Smooth muscle cell (in vitro differentiated cells): ENCODE measurements around the gene UBALD2. TPM values are rescaled to one million over a fixed set of nuclear protein-coding genes. Genes with fewer than 3 reads are reported as not detected.

Experiments used
- DNase-seq: peaks from one replicate; lab custom pipeline; 2025; ENCODE audit not compliant: unreplicated experiment; lab: John Stamatoyannopoulos, UW
- H2AFZ ChIP-seq: fragments of 200-600 bp; sonication (generic); 2 replicates; pipeline ENCODE4 v1.6.0; 2016; ENCODE audit warnings: antibody characterized with exemption, low read depth, mild to moderate bottlenecking
- H3F3A ChIP-seq: fragments of 200-600 bp; sonication (generic); 2 replicates; pipeline ENCODE4 v1.6.0; 2017; ENCODE audit warnings: antibody characterized with exemption, low read depth
- H3K27ac ChIP-seq: fragments of 200-600 bp; sonication (generic); 2 replicates; pipeline ENCODE4 v1.5.1; 2016; ENCODE audit warnings: low read depth, mild to moderate bottlenecking
- H3K27me3 ChIP-seq: fragments of 200-600 bp; sonication (generic); 2 replicates; pipeline ENCODE4 v1.6.1; 2016; ENCODE audit warnings: low read depth, mild to moderate bottlenecking
- H3K36me3 ChIP-seq: fragments of 200-600 bp; sonication (generic); 2 replicates; pipeline ENCODE4 v1.5.1; 2016; ENCODE audit warnings: low read depth
- H3K4me1 ChIP-seq: fragments of 200-600 bp; sonication (generic); 2 replicates; pipeline ENCODE4 v1.5.1; 2016; ENCODE audit warnings: low read depth
- H3K4me2 ChIP-seq: fragments of 200-600 bp; sonication (generic); 2 replicates; pipeline ENCODE4 v1.6.0; 2016; ENCODE audit warnings: mild to moderate bottlenecking
- H3K4me3 ChIP-seq: fragments of 200-600 bp; sonication (generic); 2 replicates; pipeline ENCODE4 v1.5.1; 2016; ENCODE audit warnings: mild to moderate bottlenecking
- H3K79me2 ChIP-seq: fragments of 200-600 bp; sonication (generic); 2 replicates; pipeline ENCODE4 v1.6.0; 2016; ENCODE audit warnings: low read depth, mild to moderate bottlenecking
- H3K9ac ChIP-seq: fragments of 200-600 bp; sonication (generic); 2 replicates; pipeline ENCODE4 v1.6.0; 2016; ENCODE audit warnings: low read depth
- H3K9me3 ChIP-seq: fragments of 200-600 bp; sonication (generic); replicated peaks from 2 replicates; pipeline ENCODE4 v1.5.1; 2016; ENCODE audit warnings: low read depth
- H4K20me1 ChIP-seq: fragments of 200-600 bp; sonication (generic); 2 replicates; pipeline ENCODE4 v1.6.0; 2016; ENCODE audit warnings: low read depth
- CTCF ChIP-seq: fragments of 200-600 bp; sonication (generic); IDR thresholded peaks from 2 replicates; pipeline ENCODE4 v1.5.1; 2017; ENCODE audit warnings: borderline replicate concordance, mild to moderate bottlenecking, antibody characterized with exemption; ENCODE audit not compliant: insufficient read depth, poor library complexity, severe bottlenecking
- WGBS: methylation state at CpG from one replicate; pipeline ENCODE4 v1.1.7; 2016; ENCODE audit warnings: low lambda C conversion rate; 5-methylcytosine and 5-hydroxymethylcytosine counted together
- polyA plus RNA-seq: library from polyadenylated mRNA; unstranded; fragments of >200 nt; fragmentation: Nextera tagmentation; extraction: Ambion mirVana; gene quantifications from 2 replicates; pipeline ENCODE4 v1.2.1, GENCODE V29; 2016
- small RNA-seq: library from RNA; depleted of rRNA; stranded (forward); fragments of <200 nt; gene quantifications from one replicate; pipeline ENCODE3, GENCODE V24; 2014
- total RNA-seq: library from RNA; depleted of rRNA; stranded (reverse); fragments of >200 nt; gene quantifications from 2 replicates; pipeline ENCODE4 v1.2.3, GENCODE V29; 2014

Gene UBALD2
- total and polyA plus RNA-seq, 2 experiments from 2014 or later: 2.6 to 7.0 TPM

- no peaks in the 10 kb centered on the region for H3F3A ChIP-seq
- no peaks in the 10 kb centered on the region for H3K27me3 ChIP-seq
- H3K9me3 ChIP-seq: no peaks in the 10 kb centered on the region
- no peak for TF ChIP-seq CTCF
- no peak overlapping the region for H3K27ac ChIP-seq
- H4K20me1 ChIP-seq: no peaks in the 10 kb centered on the region
- H3K9ac ChIP-seq: no peak overlapping the region
- WGBS: 95% methylated on average over 2 of the region's 2 CpGs
- DNase-seq: no peak
- H3K4me3 ChIP-seq: no peak overlapping the region
- no peaks in the 10 kb centered on the region for H3K4me1 ChIP-seq
- no peak overlapping the region for H3K4me2 ChIP-seq
- H3K79me2 ChIP-seq: no peaks in the 10 kb centered on the region
- no peak overlapping the region for H2AFZ ChIP-seq
- no peaks in the 10 kb centered on the region for H3K36me3 ChIP-seq
Measured at GRCh38 chr17:76317535-76317934, 52.4 kb downstream of the UBALD2 start.

- no peaks in the 10 kb centered on the region for H3K79me2 ChIP-seq
- H3K9me3 ChIP-seq: no peaks in the 10 kb centered on the region
- H3K4me1 ChIP-seq: no peaks in the 10 kb centered on the region
- no peak overlapping the region for H3K4me2 ChIP-seq
- H4K20me1 ChIP-seq: no peaks in the 10 kb centered on the region
- DNase-seq: no peak
- no peak overlapping the region for H3K27ac ChIP-seq
- H3F3A ChIP-seq: no peaks in the 10 kb centered on the region
- H3K9ac ChIP-seq: no peak overlapping the region
- TF ChIP-seq CTCF: no peak
- H3K4me3 ChIP-seq: no peak overlapping the region
- no peaks in the 10 kb centered on the region for H3K36me3 ChIP-seq
- WGBS: 85% methylated on average over 3 of the region's 3 CpGs
- H2AFZ ChIP-seq: no peak overlapping the region
- no peaks in the 10 kb centered on the region for H3K27me3 ChIP-seq
Measured at GRCh38 chr17:76318586-76318985, 53.4 kb downstream of the UBALD2 start.

Small RNA genes within 50 kb of the gene (small RNA-seq; reads per million reads assigned to genes)
- not detected for gene RF00019

Other genes with a start within 250 kb of the UBALD2 start
- gene EVPL, start 238.0 kb upstream of the UBALD2 start, total RNA-seq: 1.6 and 1.9 TPM in 2 replicates
- 0.77 and 2.0 TPM in 2 replicates for gene EVPL, start 238.0 kb upstream of the UBALD2 start, polyA plus RNA-seq
- gene SRP68, start 192.8 kb upstream of the UBALD2 start, total RNA-seq: 41.0 and 67.5 TPM in 2 replicates
- 96.3 and 102 TPM in 2 replicates for gene SRP68, start 192.8 kb upstream of the UBALD2 start, polyA plus RNA-seq
- not detected in 2 replicates for gene GALR2, start 190.6 kb upstream of the UBALD2 start, total RNA-seq
- gene GALR2, start 190.6 kb upstream of the UBALD2 start, polyA plus RNA-seq: 0.17 TPM in 1 of 2 replicates, not detected in the other
- gene ZACN, start 186.2 kb upstream of the UBALD2 start, total RNA-seq: not detected in 2 replicates
- 1.7 and 3.4 TPM in 2 replicates for gene ZACN, start 186.2 kb upstream of the UBALD2 start, polyA plus RNA-seq
- 49.8 and 59.1 TPM in 2 replicates for gene EXOC7, start 161.6 kb upstream of the UBALD2 start, total RNA-seq
- 70.3 and 90.8 TPM in 2 replicates for gene EXOC7, start 161.6 kb upstream of the UBALD2 start, polyA plus RNA-seq
- gene FOXJ1, start 124.1 kb upstream of the UBALD2 start, total RNA-seq: not detected in 2 replicates
- gene FOXJ1, start 124.1 kb upstream of the UBALD2 start, polyA plus RNA-seq: not detected in 2 replicates
- 0.09 and 1.2 TPM in 2 replicates for gene RNF157, start 24.9 kb upstream of the UBALD2 start, total RNA-seq
- 0.63 and 1.6 TPM in 2 replicates for gene RNF157, start 24.9 kb upstream of the UBALD2 start, polyA plus RNA-seq
- gene QRICH2, start 42.9 kb downstream of the UBALD2 start, total RNA-seq: 1.2 TPM in 2 replicates
- 1.1 and 1.5 TPM in 2 replicates for gene QRICH2, start 42.9 kb downstream of the UBALD2 start, polyA plus RNA-seq
- gene PRPSAP1, start 88.6 kb downstream of the UBALD2 start, total RNA-seq: 27.1 and 43.6 TPM in 2 replicates
- gene PRPSAP1, start 88.6 kb downstream of the UBALD2 start, polyA plus RNA-seq: 35.7 and 51.5 TPM in 2 replicates
- gene SPHK1, start 119.3 kb downstream of the UBALD2 start, total RNA-seq: 8.3 and 20.1 TPM in 2 replicates
- 24.8 and 27.4 TPM in 2 replicates for gene SPHK1, start 119.3 kb downstream of the UBALD2 start, polyA plus RNA-seq
- 7.6 and 10.1 TPM in 2 replicates for gene UBE2O, start 187.8 kb downstream of the UBALD2 start, total RNA-seq
- 12.1 and 15.2 TPM in 2 replicates for gene UBE2O, start 187.8 kb downstream of the UBALD2 start, polyA plus RNA-seq
- not detected in 2 replicates for gene AANAT, start 202.3 kb downstream of the UBALD2 start, total RNA-seq
- gene AANAT, start 202.3 kb downstream of the UBALD2 start, polyA plus RNA-seq: 0.15 TPM in 1 of 2 replicates, not detected in the other
- 4.9 and 12.2 TPM in 2 replicates for gene RHBDF2, start 236.1 kb downstream of the UBALD2 start, total RNA-seq
- 20.5 and 25.4 TPM in 2 replicates for gene RHBDF2, start 236.1 kb downstream of the UBALD2 start, polyA plus RNA-seq